ENCODE results near the gene NELL2. TPM values are rescaled to one million over a fixed set of nuclear protein-coding genes. Genes with fewer than 3 reads are reported as not detected.

Gene NELL2
- total and polyA plus RNA-seq, 4 donors, result 0.09 to 0.42 (median 0.17) TPM; not detected in 1

DNA sequence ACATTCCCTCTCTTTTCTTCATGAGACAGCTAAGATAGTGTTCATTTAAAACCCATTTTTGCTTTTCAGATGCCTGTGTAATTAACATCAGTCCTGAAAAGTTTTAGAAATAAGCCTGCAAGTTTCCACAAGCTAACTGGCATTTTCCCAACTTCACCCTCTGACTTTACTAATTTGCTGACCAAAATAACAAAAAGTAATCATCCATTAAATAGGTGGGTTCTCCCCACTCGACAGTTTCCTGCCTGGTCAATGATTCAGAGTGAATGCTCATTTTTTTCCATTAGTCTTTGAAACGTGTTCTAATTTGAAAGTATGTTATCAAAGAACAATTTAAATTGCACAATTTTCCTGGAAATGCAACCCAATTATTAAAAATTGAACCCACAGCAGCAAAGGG lies 23.6 kb downstream of the NELL2 start:
- 37% methylated on average over 2 of the region's 2 CpGs for WGBS
- H3K9me3 ChIP-seq (ENCODE audit: control insufficient read depth in 4 of 4, low read length in 3 of 4), result no peaks in the 10 kb centered on the region
- DNase-seq (ENCODE audit: low spot score), result no peak
- H3K4me1 ChIP-seq (ENCODE audit: control insufficient read depth in 4 of 4, insufficient read depth in 4 of 4, low read length in 3 of 4), result no peaks in the 10 kb centered on the region
- no peak overlapping the region for H3K9ac ChIP-seq (ENCODE audit: low read depth in 1 of 2, low read length in 2 of 2)
- TF ChIP-seq, protein P1, sequence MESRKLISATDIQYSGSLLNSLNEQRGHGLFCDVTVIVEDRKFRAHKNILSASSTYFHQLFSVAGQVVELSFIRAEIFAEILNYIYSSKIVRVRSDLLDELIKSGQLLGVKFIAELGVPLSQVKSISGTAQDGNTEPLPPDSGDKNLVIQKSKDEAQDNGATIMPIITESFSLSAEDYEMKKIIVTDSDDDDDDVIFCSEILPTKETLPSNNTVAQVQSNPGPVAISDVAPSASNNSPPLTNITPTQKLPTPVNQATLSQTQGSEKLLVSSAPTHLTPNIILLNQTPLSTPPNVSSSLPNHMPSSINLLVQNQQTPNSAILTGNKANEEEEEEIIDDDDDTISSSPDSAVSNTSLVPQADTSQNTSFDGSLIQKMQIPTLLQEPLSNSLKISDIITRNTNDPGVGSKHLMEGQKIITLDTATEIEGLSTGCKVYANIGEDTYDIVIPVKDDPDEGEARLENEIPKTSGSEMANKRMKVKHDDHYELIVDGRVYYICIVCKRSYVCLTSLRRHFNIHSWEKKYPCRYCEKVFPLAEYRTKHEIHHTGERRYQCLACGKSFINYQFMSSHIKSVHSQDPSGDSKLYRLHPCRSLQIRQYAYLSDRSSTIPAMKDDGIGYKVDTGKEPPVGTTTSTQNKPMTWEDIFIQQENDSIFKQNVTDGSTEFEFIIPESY (IDR thresholded peaks at IDR 0.05), result no peak
- no peak for TF ChIP-seq FOXA2 (IDR thresholded peaks at IDR 0.05)
- TF ChIP-seq JUND (IDR thresholded peaks at IDR 0.05), result no peak
- TF ChIP-seq NR2F2 (IDR thresholded peaks at IDR 0.05), result no peak
- no peak for TF ChIP-seq GABPA (IDR thresholded peaks at IDR 0.05 in 1 of 2, conservative IDR thresholded peaks at IDR 0.05 in 1 of 2)
- no peak for TF ChIP-seq HNF4G (IDR thresholded peaks at IDR 0.05)
- TF ChIP-seq, protein P2, sequence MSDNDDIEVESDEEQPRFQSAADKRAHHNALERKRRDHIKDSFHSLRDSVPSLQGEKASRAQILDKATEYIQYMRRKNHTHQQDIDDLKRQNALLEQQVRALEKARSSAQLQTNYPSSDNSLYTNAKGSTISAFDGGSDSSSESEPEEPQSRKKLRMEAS (IDR thresholded peaks at IDR 0.05), result no peak
- TF ChIP-seq TAF1 (conservative IDR thresholded peaks at IDR 0.05), result no peak
- TF ChIP-seq FOXA1 (IDR thresholded peaks at IDR 0.05), result no peak
- no peak for TF ChIP-seq RXRA (IDR thresholded peaks at IDR 0.05)
- TF ChIP-seq HNF4A (conservative IDR thresholded peaks at IDR 0.05), result no peak
- no peak for TF ChIP-seq EGR1 (IDR thresholded peaks at IDR 0.05; ENCODE audit: low read depth in 2 of 2)
- TF ChIP-seq, protein P3, sequence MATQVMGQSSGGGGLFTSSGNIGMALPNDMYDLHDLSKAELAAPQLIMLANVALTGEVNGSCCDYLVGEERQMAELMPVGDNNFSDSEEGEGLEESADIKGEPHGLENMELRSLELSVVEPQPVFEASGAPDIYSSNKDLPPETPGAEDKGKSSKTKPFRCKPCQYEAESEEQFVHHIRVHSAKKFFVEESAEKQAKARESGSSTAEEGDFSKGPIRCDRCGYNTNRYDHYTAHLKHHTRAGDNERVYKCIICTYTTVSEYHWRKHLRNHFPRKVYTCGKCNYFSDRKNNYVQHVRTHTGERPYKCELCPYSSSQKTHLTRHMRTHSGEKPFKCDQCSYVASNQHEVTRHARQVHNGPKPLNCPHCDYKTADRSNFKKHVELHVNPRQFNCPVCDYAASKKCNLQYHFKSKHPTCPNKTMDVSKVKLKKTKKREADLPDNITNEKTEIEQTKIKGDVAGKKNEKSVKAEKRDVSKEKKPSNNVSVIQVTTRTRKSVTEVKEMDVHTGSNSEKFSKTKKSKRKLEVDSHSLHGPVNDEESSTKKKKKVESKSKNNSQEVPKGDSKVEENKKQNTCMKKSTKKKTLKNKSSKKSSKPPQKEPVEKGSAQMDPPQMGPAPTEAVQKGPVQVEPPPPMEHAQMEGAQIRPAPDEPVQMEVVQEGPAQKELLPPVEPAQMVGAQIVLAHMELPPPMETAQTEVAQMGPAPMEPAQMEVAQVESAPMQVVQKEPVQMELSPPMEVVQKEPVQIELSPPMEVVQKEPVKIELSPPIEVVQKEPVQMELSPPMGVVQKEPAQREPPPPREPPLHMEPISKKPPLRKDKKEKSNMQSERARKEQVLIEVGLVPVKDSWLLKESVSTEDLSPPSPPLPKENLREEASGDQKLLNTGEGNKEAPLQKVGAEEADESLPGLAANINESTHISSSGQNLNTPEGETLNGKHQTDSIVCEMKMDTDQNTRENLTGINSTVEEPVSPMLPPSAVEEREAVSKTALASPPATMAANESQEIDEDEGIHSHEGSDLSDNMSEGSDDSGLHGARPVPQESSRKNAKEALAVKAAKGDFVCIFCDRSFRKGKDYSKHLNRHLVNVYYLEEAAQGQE (IDR thresholded peaks at IDR 0.05), result no peak
- TF ChIP-seq SP1 (IDR thresholded peaks at IDR 0.05), result no peak
- no peak for TF ChIP-seq RAD21 (IDR thresholded peaks at IDR 0.05)
- TF ChIP-seq YY1 (IDR thresholded peaks at IDR 0.05), result no peak
- no peaks in the 10 kb centered on the region for H3K36me3 ChIP-seq (ENCODE audit: control insufficient read depth in 4 of 4, insufficient read depth in 3 of 4, low read depth in 1 of 4, low read length in 3 of 4)
- H3K27ac ChIP-seq (ENCODE audit: low read depth in 1 of 2, low read length in 2 of 2), result no peak overlapping the region
- no peak overlapping the region for H3K4me3 ChIP-seq (ENCODE audit: low read depth in 1 of 3, low read length in 3 of 3)
- H3K27me3 ChIP-seq (ENCODE audit: control insufficient read depth in 4 of 4, insufficient read depth in 4 of 4, low read length in 3 of 4), result no peaks in the 10 kb centered on the region

DNA sequence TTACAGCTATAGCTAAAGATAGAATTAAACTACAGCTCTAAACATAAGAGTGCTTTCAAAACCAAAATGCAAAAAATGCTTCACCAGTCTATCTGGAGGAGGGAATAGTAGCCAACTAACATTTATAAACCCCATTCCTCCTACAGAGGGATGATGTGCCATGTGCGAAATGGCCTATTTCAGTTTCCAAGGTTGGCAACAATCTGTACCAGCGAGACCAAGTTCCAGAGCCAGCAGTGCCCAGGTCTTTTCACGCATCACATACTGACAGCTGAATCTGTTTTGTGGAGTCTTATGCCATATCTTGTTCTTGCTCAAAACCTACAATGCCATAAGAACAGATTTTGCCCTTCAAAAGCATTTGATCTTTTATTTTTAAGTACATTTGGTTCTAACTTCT lies 24.5 kb downstream of the NELL2 start:
- Histone ChIP-seq H3K27me3 (ENCODE audit: control insufficient read depth in 4 of 4, insufficient read depth in 4 of 4, low read length in 3 of 4) (no peaks in the 10 kb centered on the region), H3K27ac (ENCODE audit: low read depth in 1 of 2, low read length in 2 of 2) (no peak overlapping the region), H3K4me1 (ENCODE audit: control insufficient read depth in 4 of 4, insufficient read depth in 4 of 4, low read length in 3 of 4) (no peaks in the 10 kb centered on the region), H3K9me3 (ENCODE audit: control insufficient read depth in 4 of 4, low read length in 3 of 4) (no peaks in the 10 kb centered on the region), H3K36me3 (ENCODE audit: control insufficient read depth in 4 of 4, insufficient read depth in 3 of 4, low read depth in 1 of 4, low read length in 3 of 4) (no peaks in the 10 kb centered on the region), H3K4me3 (ENCODE audit: low read depth in 1 of 3, low read length in 3 of 3) (no peak overlapping the region), H3K9ac (ENCODE audit: low read depth in 1 of 2, low read length in 2 of 2) (no peak overlapping the region)
- 91% methylated on average over 3 of the region's 3 CpGs for WGBS
- TF ChIP-seq, protein P4, sequence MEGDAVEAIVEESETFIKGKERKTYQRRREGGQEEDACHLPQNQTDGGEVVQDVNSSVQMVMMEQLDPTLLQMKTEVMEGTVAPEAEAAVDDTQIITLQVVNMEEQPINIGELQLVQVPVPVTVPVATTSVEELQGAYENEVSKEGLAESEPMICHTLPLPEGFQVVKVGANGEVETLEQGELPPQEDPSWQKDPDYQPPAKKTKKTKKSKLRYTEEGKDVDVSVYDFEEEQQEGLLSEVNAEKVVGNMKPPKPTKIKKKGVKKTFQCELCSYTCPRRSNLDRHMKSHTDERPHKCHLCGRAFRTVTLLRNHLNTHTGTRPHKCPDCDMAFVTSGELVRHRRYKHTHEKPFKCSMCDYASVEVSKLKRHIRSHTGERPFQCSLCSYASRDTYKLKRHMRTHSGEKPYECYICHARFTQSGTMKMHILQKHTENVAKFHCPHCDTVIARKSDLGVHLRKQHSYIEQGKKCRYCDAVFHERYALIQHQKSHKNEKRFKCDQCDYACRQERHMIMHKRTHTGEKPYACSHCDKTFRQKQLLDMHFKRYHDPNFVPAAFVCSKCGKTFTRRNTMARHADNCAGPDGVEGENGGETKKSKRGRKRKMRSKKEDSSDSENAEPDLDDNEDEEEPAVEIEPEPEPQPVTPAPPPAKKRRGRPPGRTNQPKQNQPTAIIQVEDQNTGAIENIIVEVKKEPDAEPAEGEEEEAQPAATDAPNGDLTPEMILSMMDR (IDR thresholded peaks at IDR 0.05; ENCODE audit: low read depth, low read length, missing input control), result no peak
- TF ChIP-seq HNF4G (IDR thresholded peaks at IDR 0.05) (no peak), JUND (IDR thresholded peaks at IDR 0.05) (no peak)
- DNase-seq (ENCODE audit: low spot score), result no peak

Data from liver (tissue), 9 donors.